ENCODE measurements around the gene TPM1.

The TPM1 gene

DNA sequence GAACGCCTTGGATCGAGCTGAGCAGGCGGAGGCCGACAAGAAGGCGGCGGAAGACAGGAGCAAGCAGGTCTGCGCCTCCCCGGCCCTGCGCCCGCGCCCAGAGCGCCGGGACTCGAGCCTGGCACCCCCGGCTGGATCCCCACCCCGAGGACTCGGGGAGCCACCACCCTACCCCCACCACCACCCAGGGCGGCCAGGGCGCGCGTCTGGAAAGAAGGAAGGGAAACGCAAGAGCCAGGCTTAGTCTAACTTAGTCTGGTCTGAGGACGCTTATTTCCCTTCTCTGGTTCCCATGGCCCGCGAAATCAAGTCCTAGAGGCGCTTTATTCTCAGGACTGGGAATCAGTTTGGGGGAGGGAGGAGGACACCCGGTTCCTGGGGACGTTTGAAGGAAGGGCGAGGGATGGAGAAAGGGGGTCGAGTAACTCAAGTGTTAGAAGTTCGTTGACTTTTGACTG lies 359 bp downstream of the TPM1 start:
- DNase-seq: no peak

DNA sequence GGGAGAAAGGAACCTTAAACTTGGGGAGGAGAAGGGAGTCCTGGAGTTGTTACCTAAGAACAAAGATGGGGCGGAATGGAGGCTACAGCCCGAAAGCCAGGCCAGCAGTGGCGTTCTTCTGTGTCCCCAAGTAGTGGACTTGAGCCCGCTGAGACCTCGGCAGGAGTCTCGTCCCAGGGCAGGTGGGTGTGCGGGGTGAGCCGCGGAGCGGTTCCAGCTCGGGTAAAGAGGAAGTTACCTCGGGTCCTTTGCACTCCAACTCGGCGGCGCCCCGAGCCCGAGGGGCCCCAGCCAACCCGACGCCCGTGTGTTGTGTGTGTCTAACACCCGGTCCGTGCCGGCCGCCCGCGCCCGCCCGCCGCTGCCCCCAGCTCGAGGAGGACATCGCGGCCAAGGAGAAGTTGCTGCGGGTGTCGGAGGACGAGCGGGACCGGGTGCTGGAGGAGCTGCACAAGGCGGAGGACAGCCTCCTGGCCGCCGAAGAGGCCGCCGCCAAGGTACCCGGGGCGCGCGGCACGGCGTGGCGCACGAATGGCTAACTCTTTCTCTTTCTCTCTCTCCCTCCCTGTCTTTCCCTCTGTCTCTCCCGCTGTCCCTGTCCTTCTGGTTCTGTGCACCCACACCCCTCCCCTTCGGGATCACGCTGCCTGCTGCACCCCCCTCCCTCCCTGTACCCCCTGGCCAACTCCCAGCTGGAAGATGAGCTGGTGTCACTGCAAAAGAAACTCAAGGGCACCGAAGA lies 959 bp downstream of the TPM1 start:
- no peak for DNase-seq

DNA sequence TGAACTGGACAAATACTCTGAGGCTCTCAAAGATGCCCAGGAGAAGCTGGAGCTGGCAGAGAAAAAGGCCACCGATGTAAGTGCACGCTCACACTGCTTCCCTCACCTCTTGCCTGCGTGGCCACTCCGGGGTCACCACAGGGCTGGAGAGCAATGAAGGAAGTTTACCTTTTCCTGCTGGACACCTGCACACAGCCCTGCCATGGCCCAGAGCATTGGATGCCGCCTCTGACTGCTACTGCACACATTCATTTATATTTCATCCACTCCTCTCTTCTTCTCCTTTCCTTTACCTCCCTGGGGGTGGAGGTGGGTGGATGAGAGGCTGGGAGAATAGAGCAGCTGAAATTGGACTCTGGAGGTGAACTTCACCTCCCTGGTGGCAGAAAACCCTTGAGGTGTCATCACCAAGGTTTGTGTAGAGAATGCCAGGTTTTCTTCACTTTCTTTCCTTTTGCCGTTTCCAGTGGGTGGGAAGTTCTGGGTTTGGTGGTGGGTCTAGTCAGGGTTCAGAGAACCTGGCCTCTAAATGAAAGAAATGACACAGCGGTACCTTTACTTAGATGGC lies 1.6 kb downstream of the TPM1 start:
- no peak for DNase-seq

DNA sequence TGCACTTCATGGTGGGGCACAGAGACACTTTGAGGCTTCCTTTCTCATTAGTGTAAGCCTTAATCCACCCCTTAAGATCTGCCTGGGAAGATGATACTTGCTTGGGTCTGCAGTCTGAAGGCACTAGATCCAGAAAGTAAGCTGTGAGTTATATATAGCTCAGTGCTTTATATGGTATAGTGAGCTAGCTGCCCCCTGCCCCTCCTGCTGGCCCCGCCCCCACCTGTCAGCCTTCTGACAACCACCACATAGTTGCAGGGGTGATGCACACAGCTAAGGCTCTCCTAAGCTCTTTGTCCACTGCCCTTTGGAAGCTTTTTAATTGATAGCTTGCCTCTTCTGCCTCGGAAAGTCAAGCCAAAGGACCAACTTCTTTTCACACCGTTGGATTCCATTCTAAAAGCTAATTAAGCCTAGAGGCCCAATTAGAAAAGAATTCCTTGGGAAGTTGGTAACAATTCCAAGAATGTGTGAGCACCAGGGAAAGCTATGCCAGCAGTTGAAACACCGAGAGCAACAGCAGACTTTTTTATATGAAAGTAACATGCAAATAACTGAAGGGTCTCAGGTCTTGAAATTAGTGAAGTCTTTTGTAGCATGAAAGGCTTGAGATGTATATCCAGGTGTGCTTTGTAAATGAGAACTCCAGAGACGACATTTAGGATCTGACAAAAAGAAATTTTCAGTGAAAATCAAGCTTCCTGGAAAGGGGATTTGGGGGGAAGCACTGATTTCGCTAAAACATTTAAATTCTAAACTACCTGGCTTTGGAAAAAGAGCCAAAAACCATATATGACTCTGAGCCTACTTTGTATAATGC lies 2.3 kb downstream of the TPM1 start:
- peak; percentile 77 for DNase-seq

DNA sequence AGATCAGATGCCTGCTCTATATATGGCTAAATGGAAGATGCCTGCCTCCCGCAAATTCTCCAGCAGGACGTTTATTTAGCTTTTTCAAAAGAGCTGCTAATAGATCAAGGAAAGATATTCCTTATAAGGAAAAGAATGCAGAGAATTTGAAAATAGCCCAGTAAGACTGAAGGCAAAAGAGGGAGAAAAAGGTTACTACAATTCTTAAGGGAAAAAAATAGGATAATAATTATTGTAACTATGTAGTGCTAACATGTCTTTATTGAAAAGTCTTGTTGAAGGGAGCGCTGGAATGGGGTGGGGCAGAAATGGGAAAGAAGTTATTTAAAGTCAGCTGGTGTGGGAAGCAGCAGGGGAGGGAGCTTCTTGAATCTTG lies 2.9 kb downstream of the TPM1 start:
- DNase-seq: no peak

DNA sequence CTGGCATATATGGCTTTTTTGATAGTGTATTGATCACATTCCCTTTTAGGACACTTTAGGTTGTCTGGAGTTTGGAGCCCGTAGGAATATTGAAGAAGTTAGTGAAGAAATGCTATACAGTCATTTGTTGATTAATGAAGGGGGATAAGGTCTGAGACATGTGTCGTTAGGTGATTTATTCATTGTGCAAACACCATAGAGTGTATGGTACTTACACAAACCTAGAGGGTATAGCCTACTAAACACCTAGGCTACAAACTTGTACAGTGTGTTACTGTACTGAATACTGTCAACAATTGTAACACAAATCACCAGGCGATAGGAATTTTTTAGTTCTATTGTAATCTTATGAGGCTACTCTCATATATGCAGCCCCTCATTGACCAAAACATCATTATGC lies 3.3 kb downstream of the TPM1 start:
- no peak for DNase-seq

DNA sequence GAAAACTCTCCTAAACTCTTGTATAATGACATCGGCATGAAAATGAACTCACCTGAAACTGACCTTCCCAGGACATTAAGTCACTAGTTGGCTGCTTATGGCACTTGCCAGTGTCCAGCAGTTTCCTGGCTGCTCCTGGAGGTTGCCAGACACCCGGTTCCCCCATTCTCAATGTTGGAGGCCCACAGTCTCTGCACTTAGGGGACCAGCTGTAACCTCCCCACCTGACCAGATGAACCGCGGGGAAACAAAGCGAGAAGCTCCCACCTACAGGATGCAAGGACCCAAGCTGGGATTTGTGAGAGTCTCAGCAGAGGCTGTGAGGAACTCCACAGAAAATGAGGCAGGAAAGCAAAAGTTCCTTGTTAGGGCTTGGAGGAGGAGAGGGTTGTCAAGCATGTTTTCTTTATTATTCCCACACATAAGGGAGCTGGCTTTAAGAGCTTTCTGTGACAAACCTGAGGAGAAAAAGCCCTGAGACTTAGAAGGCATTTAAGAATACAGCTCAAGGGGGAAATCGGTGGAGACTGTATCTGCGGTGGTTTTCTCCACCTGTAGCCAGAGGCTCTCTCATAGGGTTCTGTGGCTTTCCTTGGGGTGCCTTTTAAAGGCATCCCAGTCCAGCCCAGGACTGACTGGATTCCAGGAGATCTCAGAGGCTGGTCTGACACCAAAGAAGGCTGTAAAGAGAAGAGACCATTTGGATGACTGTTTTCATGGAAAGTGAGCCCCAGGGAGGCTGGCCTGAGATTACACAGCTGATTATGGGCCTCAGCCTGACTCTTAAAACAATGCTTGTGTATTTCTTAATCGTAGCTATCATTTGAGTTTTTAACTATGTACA lies 4.6 kb downstream of the TPM1 start:
- no peak for DNase-seq

DNA sequence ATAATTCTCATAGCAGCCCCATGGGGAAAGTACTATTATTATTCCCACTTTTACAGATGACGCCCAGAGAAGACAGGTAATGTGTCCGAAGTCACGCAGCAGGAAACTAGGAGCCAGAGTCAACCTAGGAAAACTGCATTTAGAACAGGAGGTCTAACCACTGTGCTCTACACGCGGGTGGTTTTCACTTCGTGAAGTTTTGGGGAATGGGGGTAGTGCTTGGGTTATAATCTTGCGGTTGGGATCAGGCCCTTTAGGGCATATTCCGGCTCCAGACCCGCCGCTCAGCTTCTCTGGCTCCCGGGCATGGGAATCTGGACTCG lies 5.2 kb downstream of the TPM1 start:
- DNase-seq: no peak

DNA sequence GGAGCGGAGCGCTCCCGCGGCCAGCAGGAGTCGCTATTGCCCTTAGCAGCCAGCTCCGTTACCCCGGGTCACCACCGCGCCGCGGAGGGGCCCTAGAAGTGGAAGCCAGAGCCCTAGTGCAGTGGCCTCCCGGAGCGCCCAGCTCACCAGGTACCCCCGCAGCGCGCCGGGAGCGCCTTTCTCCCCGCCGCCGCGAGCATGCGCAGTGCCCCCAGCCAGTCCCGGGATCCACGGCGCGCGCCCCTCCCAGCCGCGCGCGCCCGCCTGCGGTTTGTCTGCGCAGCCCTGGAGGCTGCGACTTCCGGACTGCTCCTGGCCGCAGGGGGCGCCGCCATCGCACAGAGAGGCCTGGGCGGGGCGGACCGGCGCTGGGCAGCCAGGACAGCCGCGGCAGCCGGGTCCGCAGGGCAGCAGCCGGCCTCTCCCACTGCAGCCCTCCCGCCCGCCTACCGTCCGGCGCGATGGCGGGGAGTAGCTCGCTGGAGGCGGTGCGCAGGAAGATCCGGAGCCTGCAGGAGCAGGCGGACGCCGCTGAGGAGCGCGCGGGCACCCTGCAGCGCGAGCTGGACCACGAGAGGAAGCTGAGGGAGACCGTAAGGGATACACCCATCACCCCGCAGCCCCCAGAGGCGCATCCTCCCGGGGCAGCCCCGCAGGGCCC lies 5.7 kb downstream of the TPM1 start:
- peak; percentile 94 for DNase-seq

DNA sequence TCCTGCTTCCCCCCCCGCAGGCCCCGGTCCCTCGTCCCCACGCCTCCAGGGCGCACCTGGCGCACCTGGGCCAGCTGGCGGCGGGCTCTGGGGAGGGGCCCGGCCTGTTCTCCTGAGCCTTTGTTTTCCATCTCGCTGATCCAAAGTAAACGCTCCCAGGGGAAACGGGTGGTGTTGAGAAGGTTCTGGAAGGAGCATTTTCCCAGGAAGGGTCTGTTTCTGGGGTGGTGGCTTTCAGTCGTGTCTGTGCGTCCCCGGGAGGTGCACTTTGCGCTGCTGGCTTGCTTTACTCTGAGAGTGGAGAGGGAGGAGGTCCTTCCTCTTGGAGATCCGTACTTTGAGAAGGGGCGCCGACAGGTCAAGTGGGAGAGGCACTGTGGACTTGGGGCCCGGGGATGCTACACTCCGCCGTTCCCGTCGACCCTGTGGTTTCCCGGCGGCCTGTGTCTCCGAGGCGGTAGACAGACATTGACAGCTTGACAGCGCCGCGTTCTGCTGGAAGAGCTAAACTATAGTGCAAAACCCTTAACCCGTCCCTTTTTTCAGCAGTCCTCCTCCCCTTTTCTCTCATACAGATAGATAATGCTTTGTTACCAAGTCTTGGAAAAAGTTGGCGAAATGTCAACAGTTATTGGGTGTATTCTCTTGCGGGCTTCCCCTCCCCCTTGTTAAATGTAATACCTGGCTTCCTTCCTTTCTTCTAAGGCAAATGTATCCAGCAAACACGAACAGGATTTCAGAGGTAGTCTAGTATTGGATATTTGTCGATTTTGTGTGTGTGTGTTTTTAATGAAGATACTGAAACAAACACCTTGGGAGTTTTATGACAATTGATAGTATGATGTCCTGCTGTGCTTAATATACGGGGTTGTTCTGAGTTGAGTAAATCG lies 6.5 kb downstream of the TPM1 start:
- DNase-seq: peak; percentile 75

DNA sequence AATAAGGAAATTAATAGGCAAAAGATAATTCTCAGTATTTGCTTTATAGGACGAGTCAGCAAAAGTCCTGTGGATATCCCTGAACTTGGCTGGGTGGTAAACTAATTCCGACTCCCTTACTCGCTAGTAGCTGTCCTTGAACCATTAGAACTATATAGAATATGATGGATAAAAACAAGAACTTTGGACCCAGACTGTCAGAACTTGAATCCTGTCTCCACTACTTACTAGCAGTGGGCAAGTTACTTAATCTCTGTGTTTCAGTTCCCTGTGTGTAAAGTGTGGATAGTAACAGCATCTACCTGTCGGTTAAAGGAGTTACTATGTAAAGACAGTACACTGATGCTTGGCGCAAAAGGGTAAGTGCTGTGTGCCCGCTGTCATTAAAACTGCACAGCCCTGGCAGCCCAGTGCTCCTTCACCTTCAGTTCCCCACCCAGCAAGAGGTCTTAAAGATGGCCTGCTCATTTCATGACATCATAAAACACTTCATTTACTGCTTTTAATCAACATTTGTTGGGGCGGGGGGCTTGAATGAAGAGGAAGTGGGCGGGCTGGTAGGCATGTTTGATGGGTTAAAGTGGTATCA lies 7.3 kb downstream of the TPM1 start:
- no peak for DNase-seq

DNA sequence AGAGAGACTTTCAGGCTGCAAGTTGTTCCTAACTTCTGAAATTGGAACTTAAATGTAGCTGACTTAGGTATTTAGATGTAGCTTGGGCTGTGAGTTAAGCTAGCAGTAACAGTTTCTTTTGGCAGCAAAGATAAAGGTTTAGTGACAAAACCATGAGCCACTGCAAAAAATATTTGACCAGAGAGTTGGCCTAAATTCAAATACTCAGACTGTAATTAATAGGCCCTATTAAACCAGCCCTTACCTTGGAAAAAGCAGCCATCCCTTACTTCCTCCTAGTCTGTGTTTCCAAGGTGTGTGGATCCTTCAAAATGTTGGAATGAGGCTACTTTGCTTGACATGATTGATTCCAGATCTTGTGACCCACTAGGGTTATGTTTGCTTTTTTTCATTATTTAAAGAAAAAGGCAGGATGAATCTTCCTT lies 8.2 kb downstream of the TPM1 start:
- DNase-seq: peak; percentile 57

DNA sequence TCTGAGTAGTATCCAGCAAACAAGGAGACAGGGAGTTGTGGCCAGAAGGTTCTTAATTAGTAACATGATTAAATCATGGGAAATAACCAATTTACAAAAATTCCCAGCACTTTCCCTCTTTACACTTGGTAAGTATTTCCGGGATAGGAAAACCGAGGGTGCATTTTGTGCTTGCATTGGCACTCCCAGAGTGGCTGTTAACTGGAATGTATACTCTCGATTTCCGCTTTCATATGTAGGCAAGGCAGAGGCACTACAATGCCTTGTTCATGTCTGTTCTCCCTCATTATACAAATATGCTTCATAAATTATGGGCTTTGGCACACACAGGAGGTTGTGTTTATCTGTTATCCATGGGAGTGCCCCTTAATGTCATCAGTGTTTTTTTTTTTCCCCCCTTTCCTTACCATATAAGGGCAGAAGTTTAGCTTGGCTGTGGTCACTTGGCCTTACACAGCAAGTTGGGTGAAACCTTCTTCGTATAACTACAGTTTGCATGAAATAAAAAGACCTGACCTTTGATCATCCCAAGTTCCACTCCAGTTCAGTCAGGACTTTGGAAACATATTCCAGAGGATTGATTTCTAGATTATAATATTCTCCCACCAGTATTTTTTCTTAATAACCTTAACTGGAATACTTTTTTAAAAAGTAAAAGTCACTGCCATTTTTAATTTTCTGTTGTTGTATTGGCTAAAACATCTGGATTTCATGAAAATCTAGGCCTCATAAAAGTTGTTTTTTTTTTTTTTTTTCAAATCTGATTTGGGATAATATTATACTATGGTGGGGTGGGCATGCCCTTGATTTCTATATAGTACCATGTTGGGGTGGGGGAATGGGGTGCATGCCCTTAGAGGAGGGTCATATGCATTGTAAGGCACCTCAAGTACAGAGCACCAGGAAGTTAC lies 8.9 kb downstream of the TPM1 start:
- DNase-seq: peak; percentile 67

DNA sequence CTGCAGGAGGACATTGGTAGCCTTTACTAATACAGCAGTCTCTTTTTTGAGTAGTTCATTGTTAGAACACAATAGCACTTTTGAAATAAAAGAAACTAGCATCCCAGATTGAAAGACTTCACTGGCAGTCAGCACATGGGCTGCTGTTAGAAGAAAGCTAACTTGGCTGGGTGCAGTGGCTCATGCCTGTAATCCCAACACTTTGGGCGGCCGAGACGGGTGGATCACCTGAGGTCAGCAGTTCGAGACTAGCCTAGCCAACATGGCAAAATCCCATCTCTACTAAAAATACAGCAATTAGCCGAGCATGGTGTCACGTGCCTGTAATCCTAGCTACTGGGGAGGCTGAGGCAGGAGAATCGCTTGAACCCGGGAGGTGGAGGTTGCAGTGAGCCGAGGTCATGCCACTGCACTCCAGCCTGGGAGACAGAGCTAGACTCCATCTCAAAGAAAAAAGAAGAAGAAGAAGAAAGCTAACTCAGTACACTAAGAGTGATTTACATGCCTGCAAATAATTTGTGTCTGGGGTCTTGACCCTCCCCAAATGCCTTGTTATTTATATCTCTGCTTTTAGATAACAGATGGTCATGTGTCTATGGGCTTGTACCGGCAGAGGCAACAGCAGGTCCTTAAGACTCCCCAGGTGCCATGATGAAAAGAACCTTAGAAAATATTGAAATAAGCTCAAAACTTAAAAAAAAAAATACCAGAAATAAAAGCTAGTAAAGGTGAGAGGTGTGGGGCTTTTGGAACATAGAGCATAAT lies 9.7 kb downstream of the TPM1 start:
- no peak for DNase-seq

DNA sequence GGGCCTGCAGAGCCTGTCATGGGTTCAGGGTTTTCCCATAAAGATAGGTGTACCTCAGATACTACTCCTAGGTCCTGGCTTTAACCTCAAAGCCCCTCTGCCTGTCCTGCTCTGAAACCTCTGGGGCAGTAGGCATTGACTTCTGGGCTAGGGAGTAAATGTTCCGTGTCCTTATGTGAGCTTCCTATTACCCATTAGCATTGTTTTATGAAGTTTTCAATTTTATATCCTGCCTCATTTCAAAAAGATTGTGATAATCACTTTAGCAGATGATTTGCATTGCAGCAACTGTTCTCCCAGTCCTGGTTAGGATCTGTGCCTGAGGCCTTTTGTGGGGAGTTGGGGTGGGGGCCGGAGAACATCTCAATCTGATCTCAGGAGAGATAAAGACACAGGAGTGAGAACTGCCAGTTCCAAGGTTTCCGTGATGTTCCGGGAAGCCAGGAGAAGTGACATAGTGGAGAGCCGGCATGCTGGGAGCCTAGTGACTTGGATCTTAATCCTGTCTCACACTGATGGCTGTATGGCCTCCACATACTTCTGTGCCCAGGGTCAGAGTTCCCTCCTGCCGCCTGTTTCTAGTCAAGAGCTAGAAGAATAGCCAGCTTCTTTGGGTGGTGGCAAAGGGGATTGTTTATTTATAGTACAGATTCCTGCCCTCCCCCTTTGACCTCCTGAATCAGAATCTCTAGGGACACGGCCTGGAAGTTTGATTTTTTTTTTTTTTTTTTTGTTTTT lies 10.6 kb downstream of the TPM1 start:
- no peak for DNase-seq

DNA sequence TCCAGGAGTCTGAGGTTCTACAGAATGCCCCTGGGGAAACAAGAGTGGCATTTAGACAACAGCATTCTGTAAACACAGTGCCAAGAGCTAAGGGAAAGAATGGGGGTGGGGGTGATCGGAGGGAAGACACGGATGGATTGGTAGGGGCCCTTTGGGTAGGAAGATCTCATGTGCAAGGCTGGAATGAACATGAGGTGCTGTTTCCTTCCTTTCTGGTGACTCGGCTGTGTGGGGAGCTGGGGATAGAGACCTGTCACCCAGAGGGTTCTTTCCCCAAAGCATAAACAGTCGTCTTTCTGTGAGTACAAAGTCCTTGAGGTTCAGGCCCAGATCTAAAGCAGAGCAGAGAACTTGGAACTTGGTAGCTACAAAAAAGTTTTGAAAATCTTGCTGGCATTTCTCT lies 11.7 kb downstream of the TPM1 start:
- DNase-seq: no peak

DNA sequence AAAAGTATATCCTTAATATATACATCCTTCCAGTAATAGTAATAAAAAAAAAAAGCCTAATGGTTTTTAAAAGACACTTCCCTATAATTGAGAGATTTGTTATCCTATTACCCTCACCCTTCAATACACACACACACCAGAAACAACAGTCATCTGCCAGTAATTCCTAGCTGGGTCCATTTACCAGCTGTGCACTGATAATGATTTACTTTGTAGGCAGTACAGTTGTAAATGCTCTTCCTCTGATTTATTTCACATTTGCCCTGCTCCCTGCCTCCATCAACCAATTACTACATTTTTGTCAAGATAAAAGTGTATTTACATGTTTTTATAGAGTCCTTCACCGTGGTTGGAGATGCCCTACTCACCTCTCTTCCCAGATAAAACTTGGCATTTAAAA lies 12.4 kb downstream of the TPM1 start:
- no peak for DNase-seq

DNA sequence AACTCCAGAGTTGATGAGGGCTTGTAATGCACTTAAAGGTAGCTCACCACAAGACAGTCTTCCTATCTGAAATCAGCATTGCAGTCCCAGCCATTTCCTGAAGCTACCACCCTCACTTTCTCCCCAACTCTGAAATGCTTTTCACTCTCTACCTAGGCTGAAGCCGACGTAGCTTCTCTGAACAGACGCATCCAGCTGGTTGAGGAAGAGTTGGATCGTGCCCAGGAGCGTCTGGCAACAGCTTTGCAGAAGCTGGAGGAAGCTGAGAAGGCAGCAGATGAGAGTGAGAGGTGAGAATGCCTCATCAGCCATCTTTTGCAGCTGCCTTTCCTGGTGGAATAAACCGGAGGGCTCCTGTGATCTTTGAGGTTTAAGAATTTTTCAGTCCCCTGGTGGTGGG lies 14.3 kb downstream of the TPM1 start:
- peak; percentile 67 for DNase-seq
